Measurements from ENCODE around the gene WHRN. TPM values are rescaled to one million over a fixed set of nuclear protein-coding genes. Genes with fewer than 3 reads are reported as not detected.

Gene WHRN
- total RNA-seq, 1 experiment from 2014 or later: 1.4 TPM

DNA sequence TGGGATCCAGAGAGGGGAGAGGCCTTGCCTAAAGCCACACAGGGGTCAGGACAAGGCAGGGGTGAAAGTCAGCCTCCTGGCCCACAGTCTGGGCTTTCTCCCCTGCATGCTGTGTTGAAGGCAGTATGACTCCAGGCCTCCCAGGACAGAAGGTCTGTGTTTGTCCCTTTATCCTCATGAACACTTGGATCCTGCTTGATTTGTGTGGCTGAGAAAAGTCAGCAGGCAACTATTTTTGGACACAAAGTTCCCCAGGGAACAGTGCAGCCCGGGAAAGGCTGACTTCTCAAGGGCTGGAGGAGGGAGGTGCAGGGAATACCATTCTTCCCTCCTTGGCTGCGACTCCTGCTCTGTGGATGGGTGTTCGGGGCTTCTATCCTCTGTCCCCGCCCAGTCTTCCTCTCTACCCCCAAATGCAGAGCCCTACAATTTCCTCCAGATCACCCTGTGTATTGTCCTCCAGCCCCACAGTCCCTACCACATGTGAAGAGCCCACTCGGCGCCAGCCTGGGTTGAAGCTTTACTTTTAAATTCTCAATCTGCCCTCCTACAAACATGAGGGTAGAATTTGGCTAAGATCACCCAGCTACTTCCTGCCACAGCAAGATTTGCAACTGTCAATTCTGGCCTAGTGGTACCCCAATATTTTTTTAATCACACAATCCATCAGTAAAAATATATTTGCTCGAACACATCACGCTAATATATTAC lies 121.6 kb downstream of the WHRN start:
- no peak for TF ChIP-seq CTCF (IDR thresholded peaks at IDR 0.05; ENCODE audit: insufficient read depth in 1 of 2, low read depth in 1 of 2, low read length in 1 of 2, severe bottlenecking in 1 of 2, unreplicated experiment in 1 of 2)
- Histone ChIP-seq H3K36me3 (ENCODE audit: control insufficient read depth, insufficient read depth, low read length) (no peaks in the 10 kb centered on the region), H3K4me3 (ENCODE audit: low read depth, low read length) (no peak overlapping the region), H3K9me3 (no peaks in the 10 kb centered on the region), H3K27me3 (replicated peaks; ENCODE audit: control insufficient read depth, insufficient read depth, low read length) (no peaks in the 10 kb centered on the region), H3K4me1 (no peaks in the 10 kb centered on the region)
- no peak for DNase-seq
- CTCF ChIA-PET: no interaction called here
- POLR2A ChIA-PET: no interaction called here
- intact Hi-C loops (cut with micrococcal nuclease; ENCODE audit: unreplicated experiment): no loop called here
- Mint-ChIP-seq H3K27ac (ENCODE audit: unreplicated experiment) (no peak overlapping the region), H3K4me3 (ENCODE audit: unreplicated experiment) (no peak overlapping the region), H3K4me1 (ENCODE audit: low read depth, unreplicated experiment) (no peaks in the 10 kb centered on the region), H3K36me3 (ENCODE audit: insufficient read depth, unreplicated experiment) (peaks cover 6% of the 10 kb centered on the region), H3K27me3 (ENCODE audit: insufficient read depth, unreplicated experiment) (no peaks in the 10 kb centered on the region), H3K9me3 (ENCODE audit: unreplicated experiment) (no peaks in the 10 kb centered on the region)
- no TSS peak for BruUV-seq (replicated peaks)

- Mint-ChIP-seq H3K27ac (ENCODE audit: unreplicated experiment) (no peak overlapping the region), H3K4me1 (ENCODE audit: low read depth, unreplicated experiment) (no peaks in the 10 kb centered on the region), H3K9me3 (ENCODE audit: unreplicated experiment) (no peaks in the 10 kb centered on the region), H3K4me3 (ENCODE audit: unreplicated experiment) (no peak overlapping the region), H3K36me3 (ENCODE audit: insufficient read depth, unreplicated experiment) (peaks cover 6% of the 10 kb centered on the region), H3K27me3 (ENCODE audit: insufficient read depth, unreplicated experiment) (no peaks in the 10 kb centered on the region)
- BruUV-seq (replicated peaks): no TSS peak
- Histone ChIP-seq H3K4me3 (ENCODE audit: low read depth, low read length) (no peak overlapping the region), H3K36me3 (ENCODE audit: control insufficient read depth, insufficient read depth, low read length) (no peaks in the 10 kb centered on the region), H3K4me1 (no peaks in the 10 kb centered on the region), H3K27me3 (replicated peaks; ENCODE audit: control insufficient read depth, insufficient read depth, low read length) (no peaks in the 10 kb centered on the region), H3K9me3 (no peaks in the 10 kb centered on the region)
- DNase-seq: no peak
- POLR2A ChIA-PET: no interaction called here
- intact Hi-C loops (cut with micrococcal nuclease; ENCODE audit: unreplicated experiment): no loop called here
- CTCF ChIA-PET: no interaction called here
- TF ChIP-seq CTCF (IDR thresholded peaks at IDR 0.05; ENCODE audit: insufficient read depth in 1 of 2, low read depth in 1 of 2, low read length in 1 of 2, severe bottlenecking in 1 of 2, unreplicated experiment in 1 of 2): no peak
Observed at GRCh38 chr9:114382699-114383520, 122.4 kb downstream of the WHRN start.

DNA sequence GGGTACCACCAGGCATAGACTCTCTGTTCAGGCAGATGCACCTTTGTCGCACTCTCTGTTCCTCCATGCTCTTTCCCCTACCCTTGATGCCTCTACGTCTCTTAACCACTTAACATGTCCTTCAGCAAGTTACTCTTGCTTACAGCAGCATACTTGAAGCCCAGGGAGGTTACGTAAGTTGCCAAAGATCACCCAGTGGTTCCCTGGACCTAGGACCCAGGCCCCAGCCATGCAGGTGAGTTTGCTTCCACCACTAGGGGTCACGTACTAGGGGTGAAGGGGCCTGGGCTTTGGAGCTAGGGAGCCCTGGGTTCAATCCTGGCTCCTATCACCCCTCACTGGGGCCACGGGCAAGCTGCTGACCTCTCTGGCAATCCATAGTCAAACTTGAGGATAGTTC lies 126.4 kb downstream of the WHRN start:
- TF ChIP-seq CTCF (IDR thresholded peaks at IDR 0.05; ENCODE audit: insufficient read depth in 1 of 2, low read depth in 1 of 2, low read length in 1 of 2, severe bottlenecking in 1 of 2, unreplicated experiment in 1 of 2): no peak
- Histone ChIP-seq H3K27me3 (replicated peaks; ENCODE audit: control insufficient read depth, insufficient read depth, low read length) (no peaks in the 10 kb centered on the region), H3K36me3 (ENCODE audit: control insufficient read depth, insufficient read depth, low read length) (no peaks in the 10 kb centered on the region), H3K4me3 (ENCODE audit: low read depth, low read length) (no peak overlapping the region), H3K9me3 (no peaks in the 10 kb centered on the region), H3K4me1 (no peaks in the 10 kb centered on the region)
- DNase-seq: no peak
- H3K9me3 Mint-ChIP-seq (ENCODE audit: unreplicated experiment): no peaks in the 10 kb centered on the region
- no peak overlapping the region for H3K27ac Mint-ChIP-seq (ENCODE audit: unreplicated experiment)
- no TSS peak for BruUV-seq (replicated peaks)
- no peaks in the 10 kb centered on the region for H3K4me1 Mint-ChIP-seq (ENCODE audit: low read depth, unreplicated experiment)
- ChIA-PET CTCF (no interaction called here), POLR2A (no interaction called here)
- no peak overlapping the region for H3K4me3 Mint-ChIP-seq (ENCODE audit: unreplicated experiment)
- no peaks in the 10 kb centered on the region for H3K27me3 Mint-ChIP-seq (ENCODE audit: insufficient read depth, unreplicated experiment)
- intact Hi-C loops (cut with micrococcal nuclease; ENCODE audit: unreplicated experiment): no loop called here
- peaks cover 6% of the 10 kb centered on the region for H3K36me3 Mint-ChIP-seq (ENCODE audit: insufficient read depth, unreplicated experiment)
